ENCODE results near the gene MPC1. TPM values are rescaled to one million over a fixed set of nuclear protein-coding genes. Genes with fewer than 3 reads are reported as not detected.

The MPC1 gene
- polyA plus RNA-seq, 1 donor from 2014 or later, result 112 TPM

GRCh38 chr6:166346965-166347364 lies 35.8 kb downstream of the MPC1 start:
- Histone ChIP-seq H2AFZ (ENCODE audit: low read depth, low read length) (no peak overlapping the region), H3K79me2 (replicated peaks; ENCODE audit: insufficient read depth, low read length) (peaks cover 3% of the 10 kb centered on the region), H3K36me3 (ENCODE audit: insufficient read depth, low read length) (no peaks in the 10 kb centered on the region), H4K20me1 (ENCODE audit: insufficient read depth) (no peaks in the 10 kb centered on the region), H3K9me3 (ENCODE audit: low read length) (peaks cover 4% of the 10 kb centered on the region), H3K27ac (ENCODE audit: low read length) (no peak overlapping the region), H3F3A (ENCODE audit: insufficient read depth, low read length, poor library complexity, severe bottlenecking) (no peaks in the 10 kb centered on the region), H3K4me3 (ENCODE audit: low read length) (no peak overlapping the region), H3K9ac (ENCODE audit: low read length) (no peak overlapping the region), H3K9me2 (ENCODE audit: insufficient read depth, low read length) (no peaks in the 10 kb centered on the region), H3K4me2 (ENCODE audit: low read length) (no peak overlapping the region), H3K27me3 (ENCODE audit: insufficient read depth, low read depth, low read length) (no peaks in the 10 kb centered on the region)
- TF ChIP-seq RAD21 (conservative IDR thresholded peaks at IDR 0.05) (no peak), REST (IDR thresholded peaks at IDR 0.05; ENCODE audit: borderline replicate concordance) (no peak), EZH2 (IDR thresholded peaks at IDR 0.05; ENCODE audit: borderline replicate concordance, insufficient read depth, low read length, poor library complexity, severe bottlenecking) (no peak), EP300 (conservative IDR thresholded peaks at IDR 0.05; ENCODE audit: poor library complexity, severe bottlenecking) (no peak), CTCF (IDR thresholded peaks at IDR 0.05; ENCODE audit: poor library complexity, severe bottlenecking) (no peak), SMC3 (conservative IDR thresholded peaks at IDR 0.05; ENCODE audit: poor library complexity) (no peak), TAF1 (IDR thresholded peaks at IDR 0.05; ENCODE audit: low read depth) (no peak), POLR2AphosphoS5 (IDR thresholded peaks at IDR 0.05) (no peak), MXI1 (conservative IDR thresholded peaks at IDR 0.05; ENCODE audit: poor library complexity, severe bottlenecking) (no peak)

GRCh38 chr6:166346449-166346848 lies 36.3 kb downstream of the MPC1 start:
- no peak overlapping the region for H2AFZ ChIP-seq (ENCODE audit: low read depth, low read length)

More at GRCh38 chr6:166346449-166346848, 36.3 kb downstream of the MPC1 start:
- Histone ChIP-seq H3K9me3 (ENCODE audit: low read length) (peaks cover 4% of the 10 kb centered on the region), H3K27me3 (ENCODE audit: insufficient read depth, low read depth, low read length) (no peaks in the 10 kb centered on the region), H3K9ac (ENCODE audit: low read length) (no peak overlapping the region), H3K9me2 (ENCODE audit: insufficient read depth, low read length) (no peaks in the 10 kb centered on the region), H3K4me2 (ENCODE audit: low read length) (no peak overlapping the region), H3K27ac (ENCODE audit: low read length) (no peak overlapping the region), H4K20me1 (ENCODE audit: insufficient read depth) (no peaks in the 10 kb centered on the region), H3K36me3 (ENCODE audit: insufficient read depth, low read length) (no peaks in the 10 kb centered on the region), H3F3A (ENCODE audit: insufficient read depth, low read length, poor library complexity, severe bottlenecking) (no peaks in the 10 kb centered on the region), H3K79me2 (replicated peaks; ENCODE audit: insufficient read depth, low read length) (peaks cover 8% of the 10 kb centered on the region), H3K4me3 (ENCODE audit: low read length) (no peak overlapping the region)
- TF ChIP-seq RAD21 (conservative IDR thresholded peaks at IDR 0.05) (no peak), MXI1 (conservative IDR thresholded peaks at IDR 0.05; ENCODE audit: poor library complexity, severe bottlenecking) (no peak), REST (IDR thresholded peaks at IDR 0.05; ENCODE audit: borderline replicate concordance) (no peak), CTCF (IDR thresholded peaks at IDR 0.05; ENCODE audit: poor library complexity, severe bottlenecking) (no peak), TAF1 (IDR thresholded peaks at IDR 0.05; ENCODE audit: low read depth) (no peak), SMC3 (conservative IDR thresholded peaks at IDR 0.05; ENCODE audit: poor library complexity) (no peak), POLR2AphosphoS5 (IDR thresholded peaks at IDR 0.05) (no peak), EZH2 (IDR thresholded peaks at IDR 0.05; ENCODE audit: borderline replicate concordance, insufficient read depth, low read length, poor library complexity, severe bottlenecking) (no peak)
